Ovary (tissue), 3 donors: Measurements from ENCODE around the gene GASK1A.

ENCODE experiments used
- CTCF ChIP-seq, 3 donors: fragments of 450-650 bp in 2 of 3; fragments of 200-600 bp in 1 of 3; IDR thresholded peaks; one replicate each; pipeline versions ENCODE4 v1.5.1 to v1.8.0; 2016 to 2022; ENCODE audit warnings: antibody characterized with exemption in 3 of 3, mild to moderate bottlenecking in 1 of 3
- EP300 ChIP-seq: sonication (generic); formaldehyde crosslinking; IDR thresholded peaks from one replicate; pipeline ENCODE4 v1.6.1; 2017; ENCODE audit warnings: antibody characterized with exemption
- POLR2A ChIP-seq: fragments of 450-650 bp; IDR thresholded peaks from one replicate; pipeline ENCODE4 v1.6.1; 2017; ENCODE audit warnings: antibody characterized with exemption, mild to moderate bottlenecking, moderate library complexity
- donor health status: DM: no; HTN: no; CAD: no.

DNA sequence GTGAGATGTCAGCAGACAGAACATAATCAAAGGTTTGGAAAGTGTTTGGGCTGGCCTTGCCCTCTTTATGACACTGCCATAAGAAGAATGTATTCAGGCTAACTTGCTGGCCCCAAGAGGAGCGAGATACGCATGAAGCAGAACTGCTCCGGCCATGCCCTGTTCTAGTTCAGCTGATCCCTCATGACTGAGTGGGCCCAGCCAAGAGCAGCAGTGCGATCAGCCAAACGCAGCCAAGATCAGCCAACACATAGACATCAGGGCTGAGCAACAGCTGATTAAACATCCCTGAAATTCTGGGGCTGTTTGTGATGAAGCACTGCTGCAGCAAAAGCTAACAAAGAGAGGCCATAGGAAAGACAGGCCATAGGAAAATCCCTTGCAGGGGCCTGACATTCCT, 102.7 kb downstream of the GASK1A start:
- TF ChIP-seq CTCF (IDR thresholded peaks at IDR 0.05) = no peak
- TF ChIP-seq POLR2A = no peak
- no peak for TF ChIP-seq EP300
